ENCODE results near the gene ORC3. TPM values are rescaled to one million over a fixed set of nuclear protein-coding genes. Genes with fewer than 3 reads are reported as not detected.

The ORC3 gene
- total RNA-seq, 6 experiments from 2014 or later = 7.7 to 12.7 (median 9.8) TPM

- Histone ChIP-seq H3K27me3 (no peaks in the 10 kb centered on the region), H3K4me1 (no peaks in the 10 kb centered on the region), H3K9me3 (no peaks in the 10 kb centered on the region), H3K4me3 (no peak overlapping the region), H3K36me3 (no peaks in the 10 kb centered on the region), H3K27ac (no peak overlapping the region)
- ATAC-seq = peak in 1 of 4 donors; percentile 34
- intact Hi-C loops (cut with DNase I) = no loop called here
- no peak for DNase-seq
- TF ChIP-seq POLR2A (IDR thresholded peaks at IDR 0.05) = no peak
- TF ChIP-seq CTCF (IDR thresholded peaks at IDR 0.05) = no peak
- 17% methylated on average over 1 of the region's 1 CpG for WGBS (ENCODE audit: insufficient coverage, low coverage, low lambda C conversion rate, missing lambda C conversion rate)
Measured at GRCh38 chr6:87645080-87645479, 55.1 kb downstream of the ORC3 start.

- Histone ChIP-seq H3K27ac (no peak overlapping the region), H3K9me3 (no peaks in the 10 kb centered on the region), H3K36me3 (peaks cover 0 to 5% (median 0%) of the 10 kb centered on the region in 4 donors), H3K4me3 (no peak overlapping the region), H3K4me1 (no peaks in the 10 kb centered on the region), H3K27me3 (no peaks in the 10 kb centered on the region)
- WGBS (ENCODE audit: insufficient coverage, low coverage, low lambda C conversion rate, missing lambda C conversion rate) = 80% methylated on average over 3 of the region's 3 CpGs
- no peak for ATAC-seq
- TF ChIP-seq CTCF (IDR thresholded peaks at IDR 0.05) (no peak), POLR2A (IDR thresholded peaks at IDR 0.05) (no peak)
- DNase-seq = no peak
- intact Hi-C loops (cut with DNase I) = no loop called here
Measured at GRCh38 chr6:87653074-87653962, 63.4 kb downstream of the ORC3 start.

GRCh38 chr6:87654122-87654521, 64.2 kb downstream of the ORC3 start:
- Histone ChIP-seq H3K9me3 (no peaks in the 10 kb centered on the region), H3K36me3 (peaks cover 0 to 5% (median 0%) of the 10 kb centered on the region in 4 donors), H3K27ac (no peak overlapping the region), H3K27me3 (no peaks in the 10 kb centered on the region), H3K4me1 (no peaks in the 10 kb centered on the region), H3K4me3 (no peak overlapping the region)
- intact Hi-C loops (cut with DNase I) = no loop called here
- TF ChIP-seq CTCF (IDR thresholded peaks at IDR 0.05) (no peak), POLR2A (IDR thresholded peaks at IDR 0.05) (no peak)
- no peak for DNase-seq
- no peak for ATAC-seq
- 100% methylated on average over 1 of the region's 1 CpG for WGBS (ENCODE audit: insufficient coverage, low coverage, low lambda C conversion rate, missing lambda C conversion rate)

GRCh38 chr6:87654875-87655454, 65.0 kb downstream of the ORC3 start:
- Histone ChIP-seq H3K4me1 (no peaks in the 10 kb centered on the region), H3K27me3 (no peaks in the 10 kb centered on the region), H3K36me3 (peaks cover 0 to 5% (median 0%) of the 10 kb centered on the region in 4 donors), H3K27ac (no peak overlapping the region), H3K4me3 (no peak overlapping the region), H3K9me3 (no peaks in the 10 kb centered on the region)
- TF ChIP-seq POLR2A (IDR thresholded peaks at IDR 0.05) = no peak
- TF ChIP-seq CTCF (IDR thresholded peaks at IDR 0.05) = no peak
- no peak for ATAC-seq
- intact Hi-C loops (cut with DNase I) = no loop called here
- DNase-seq = no peak
- WGBS (ENCODE audit: insufficient coverage, low coverage, low lambda C conversion rate, missing lambda C conversion rate) = 73% methylated on average over 2 of the region's 2 CpGs

All from right lobe of liver (tissue), 6 donors.